Spleen (tissue), 7 donors: ENCODE data around the gene NRXN3.

Experiments
- CTCF ChIP-seq, 11 experiments: fragments of 200-600 bp in 7 of 11; fragments of 450-650 bp in 4 of 11; sonication (generic) in 4 of 11; IDR thresholded peaks in 8 of 11; conservative IDR thresholded peaks in 3 of 11; 1 replicate in 7 of 11; 2 replicates in 4 of 11; pipeline versions ENCODE4 v1.4.0 to v1.8.0; 2016 to 2021; ENCODE audit warnings: antibody characterized with exemption in 11 of 11, inconsistent platforms in 4 of 11, mild to moderate bottlenecking in 1 of 11
- POLR2A ChIP-seq, 3 donors: fragments of 450-650 bp; IDR thresholded peaks; one replicate each; pipeline ENCODE4 v1.5.1; 2017; ENCODE audit warnings: antibody characterized with exemption in 3 of 3, mild to moderate bottlenecking in 1 of 3
- donor health status: DM: no; HTN: no; CAD: no; lungs with moderate emphysema.
- donor health status: DM: no; HTN: no; CAD: no.
- donor health status: DM: no; HTN: no; CAD: no.

- TF ChIP-seq CTCF (IDR thresholded peaks at IDR 0.05 in 8 of 11, conservative IDR thresholded peaks at IDR 0.05 in 3 of 11) (no peak), POLR2A (IDR thresholded peaks at IDR 0.05) (no peak)
These were observed 1559.6 kb downstream of the NRXN3 start for GRCh38 chr14:79729731-79730130.
